Esophagus squamous epithelium (tissue), 4 donors: ENCODE measurements around the gene DENND4C.

Source experiments
- POLR2A ChIP-seq, 4 donors: fragments of 450-650 bp; IDR thresholded peaks; one replicate each; pipeline ENCODE4 v1.6.1; 2017; ENCODE audit warnings: antibody characterized with exemption in 4 of 4, mild to moderate bottlenecking in 4 of 4, moderate library complexity in 3 of 4
- TF ChIP-seq, protein P1 (sequence below), 6 experiments: fragments of 450-650 bp in 4 of 6; fragments of 200-600 bp in 2 of 6; sonication (generic) in 2 of 6; IDR thresholded peaks; one replicate each; pipeline ENCODE4 v1.5.1; 2016 to 2019; ENCODE audit warnings: antibody characterized with exemption in 6 of 6, mild to moderate bottlenecking in 4 of 6, moderate library complexity in 4 of 6

- TF ChIP-seq POLR2A (IDR thresholded peaks at IDR 0.05) = no peak
- TF ChIP-seq, protein P1, sequence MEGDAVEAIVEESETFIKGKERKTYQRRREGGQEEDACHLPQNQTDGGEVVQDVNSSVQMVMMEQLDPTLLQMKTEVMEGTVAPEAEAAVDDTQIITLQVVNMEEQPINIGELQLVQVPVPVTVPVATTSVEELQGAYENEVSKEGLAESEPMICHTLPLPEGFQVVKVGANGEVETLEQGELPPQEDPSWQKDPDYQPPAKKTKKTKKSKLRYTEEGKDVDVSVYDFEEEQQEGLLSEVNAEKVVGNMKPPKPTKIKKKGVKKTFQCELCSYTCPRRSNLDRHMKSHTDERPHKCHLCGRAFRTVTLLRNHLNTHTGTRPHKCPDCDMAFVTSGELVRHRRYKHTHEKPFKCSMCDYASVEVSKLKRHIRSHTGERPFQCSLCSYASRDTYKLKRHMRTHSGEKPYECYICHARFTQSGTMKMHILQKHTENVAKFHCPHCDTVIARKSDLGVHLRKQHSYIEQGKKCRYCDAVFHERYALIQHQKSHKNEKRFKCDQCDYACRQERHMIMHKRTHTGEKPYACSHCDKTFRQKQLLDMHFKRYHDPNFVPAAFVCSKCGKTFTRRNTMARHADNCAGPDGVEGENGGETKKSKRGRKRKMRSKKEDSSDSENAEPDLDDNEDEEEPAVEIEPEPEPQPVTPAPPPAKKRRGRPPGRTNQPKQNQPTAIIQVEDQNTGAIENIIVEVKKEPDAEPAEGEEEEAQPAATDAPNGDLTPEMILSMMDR (IDR thresholded peaks at IDR 0.05) = no peak
Observed at GRCh38 chr9:19180991-19181390, 49.5 kb upstream of the DENND4C start.
